Keratinocyte (primary cell): ENCODE results near the gene SNTG2.

Source experiments
- CTCF ChIP-seq, 3 experiments: IDR thresholded peaks in 1 of 3; conservative IDR thresholded peaks in 1 of 3; optimal IDR thresholded peaks in 1 of 3; 2 replicates in 2 of 3; 3 replicates in 1 of 3; pipeline versions ENCODE3 to v1.5.1; 2011; ENCODE audit warnings: low read length in 3 of 3, mild to moderate bottlenecking in 3 of 3, moderate library complexity in 2 of 3, control low read depth in 1 of 3, inconsistent platforms in 1 of 3; ENCODE audit not compliant: insufficient read depth in 2 of 3; ENCODE audit errors: extremely low read depth in 1 of 3
- EZH2 ChIP-seq: IDR thresholded peaks from one replicate; pipeline ENCODE4 v1.6.1; 2012; ENCODE audit warnings: inconsistent platforms, mild to moderate bottlenecking, low read length, moderate library complexity

- TF ChIP-seq CTCF (optimal IDR thresholded peaks at IDR 0.05 in 1 of 3, IDR thresholded peaks at IDR 0.05 in 1 of 3, conservative IDR thresholded peaks at IDR 0.05 in 1 of 3; ENCODE audit: extremely low read depth in 1 of 3, insufficient read depth in 2 of 3, low read length in 3 of 3) (no peak), EZH2 (no peak)
Observed at GRCh38 chr2:1010415-1010930, 59.8 kb downstream of the SNTG2 start.
